Measurements from ENCODE around the gene SP9. TPM values are rescaled to one million over a fixed set of nuclear protein-coding genes. Genes with fewer than 3 reads are reported as not detected.
"Not testable (repeated sequence)": the region's sequence is repeated elsewhere in the genome, so short reads cannot be mapped to it uniquely, and the experiment has no call there.

SP9 gene
- total RNA-seq, 1 donor from 2014 or later, result not detected

- H3K27me3 Mint-ChIP-seq, result peaks cover 3% of the 10 kb centered on the region
- no peak overlapping the region for H3K27ac Mint-ChIP-seq
- H3K4me1 Mint-ChIP-seq (ENCODE audit: low read depth), result no peaks in the 10 kb centered on the region
- no peak for DNase-seq (ENCODE audit: low spot score, unreplicated experiment)
- H3K4me3 Mint-ChIP-seq (ENCODE audit: low read depth), result no peak overlapping the region
- H3K9me3 Mint-ChIP-seq (ENCODE audit: low read depth), result no peaks in the 10 kb centered on the region
- H3K36me3 Mint-ChIP-seq (ENCODE audit: insufficient read depth), result peaks cover 9% of the 10 kb centered on the region
- TF ChIP-seq CTCF (IDR thresholded peaks at IDR 0.05; ENCODE audit: unreplicated experiment), result no peak
These were observed 18.2 kb downstream of the SP9 start for GRCh38 chr2:174353004-174353403.

DNA sequence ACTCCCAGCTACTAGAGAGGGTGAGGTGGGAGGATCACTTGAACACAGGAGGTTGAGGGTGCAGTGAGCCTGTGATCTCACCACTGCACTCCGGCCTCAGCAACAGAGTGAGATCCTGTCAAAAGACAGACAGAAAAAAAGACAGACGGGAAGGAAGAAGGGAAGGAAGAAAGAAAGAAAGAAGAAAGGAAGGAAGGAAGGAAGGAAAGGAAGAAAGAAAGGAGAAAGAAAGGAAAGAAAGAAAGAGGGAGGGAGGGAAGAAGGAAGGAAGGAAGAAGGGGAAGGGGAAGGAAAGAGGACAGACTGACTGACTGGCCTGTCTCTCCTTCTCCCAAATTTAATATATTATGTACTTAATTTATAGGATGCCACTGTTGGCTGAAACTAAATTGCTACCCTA is 21.6 kb downstream of the SP9 start:
- Mint-ChIP-seq H3K36me3 (ENCODE audit: insufficient read depth) (peaks cover 15% of the 10 kb centered on the region), H3K27ac (peak overlapping the region; percentile 71), H3K9me3 (ENCODE audit: low read depth) (no peaks in the 10 kb centered on the region)

GRCh38 chr2:174359663-174360062 is 24.9 kb downstream of the SP9 start:
- not testable (repeated sequence) for DNase-seq (ENCODE audit: low spot score, unreplicated experiment); H3K27me3 Mint-ChIP-seq; H3K27ac Mint-ChIP-seq; H3K4me1 Mint-ChIP-seq (ENCODE audit: low read depth); H3K4me3 Mint-ChIP-seq (ENCODE audit: low read depth)
- H3K36me3 Mint-ChIP-seq (ENCODE audit: insufficient read depth), result peaks cover 33% of the 10 kb centered on the region
- peaks cover 15% of the 10 kb centered on the region for H3K9me3 Mint-ChIP-seq (ENCODE audit: low read depth)

More for the DNA sequence above, 21.6 kb downstream of the SP9 start:
- H3K27me3 Mint-ChIP-seq, result no peaks in the 10 kb centered on the region
- no peak for TF ChIP-seq CTCF (IDR thresholded peaks at IDR 0.05; ENCODE audit: unreplicated experiment)
- DNase-seq (ENCODE audit: low spot score, unreplicated experiment), result no peak
- H3K4me3 Mint-ChIP-seq (ENCODE audit: low read depth), result no peak overlapping the region
- H3K4me1 Mint-ChIP-seq (ENCODE audit: low read depth), result no peaks in the 10 kb centered on the region

DNA sequence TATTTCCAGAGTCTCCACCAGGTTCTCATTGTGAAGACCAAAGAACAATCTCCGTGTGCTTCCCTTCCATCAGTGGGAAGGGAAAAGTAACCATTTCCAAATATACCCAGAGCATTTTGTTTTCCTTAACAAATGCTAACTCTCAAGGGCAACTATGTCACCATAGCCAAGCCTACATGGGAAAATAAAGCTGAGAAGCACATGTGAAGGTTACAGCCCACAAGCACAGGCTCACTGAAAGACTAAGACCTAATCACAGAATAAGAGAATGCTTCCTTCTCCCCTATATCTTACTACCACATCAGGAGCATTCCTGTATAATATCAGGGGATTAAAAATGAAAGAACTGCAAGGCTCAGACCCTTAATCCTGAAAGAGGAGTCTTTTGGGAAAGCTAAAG is 28.2 kb downstream of the SP9 start:
- H3K4me1 Mint-ChIP-seq (ENCODE audit: low read depth), result no peaks in the 10 kb centered on the region
- H3K9me3 Mint-ChIP-seq (ENCODE audit: low read depth), result peaks cover 35% of the 10 kb centered on the region
- no peaks in the 10 kb centered on the region for H3K27me3 Mint-ChIP-seq
- no peak for TF ChIP-seq CTCF (IDR thresholded peaks at IDR 0.05; ENCODE audit: unreplicated experiment)
- H3K4me3 Mint-ChIP-seq (ENCODE audit: low read depth), result no peak overlapping the region
- DNase-seq (ENCODE audit: low spot score, unreplicated experiment), result no peak
- H3K27ac Mint-ChIP-seq, result no peak overlapping the region
- H3K36me3 Mint-ChIP-seq (ENCODE audit: insufficient read depth), result peaks cover 59% of the 10 kb centered on the region

DNA sequence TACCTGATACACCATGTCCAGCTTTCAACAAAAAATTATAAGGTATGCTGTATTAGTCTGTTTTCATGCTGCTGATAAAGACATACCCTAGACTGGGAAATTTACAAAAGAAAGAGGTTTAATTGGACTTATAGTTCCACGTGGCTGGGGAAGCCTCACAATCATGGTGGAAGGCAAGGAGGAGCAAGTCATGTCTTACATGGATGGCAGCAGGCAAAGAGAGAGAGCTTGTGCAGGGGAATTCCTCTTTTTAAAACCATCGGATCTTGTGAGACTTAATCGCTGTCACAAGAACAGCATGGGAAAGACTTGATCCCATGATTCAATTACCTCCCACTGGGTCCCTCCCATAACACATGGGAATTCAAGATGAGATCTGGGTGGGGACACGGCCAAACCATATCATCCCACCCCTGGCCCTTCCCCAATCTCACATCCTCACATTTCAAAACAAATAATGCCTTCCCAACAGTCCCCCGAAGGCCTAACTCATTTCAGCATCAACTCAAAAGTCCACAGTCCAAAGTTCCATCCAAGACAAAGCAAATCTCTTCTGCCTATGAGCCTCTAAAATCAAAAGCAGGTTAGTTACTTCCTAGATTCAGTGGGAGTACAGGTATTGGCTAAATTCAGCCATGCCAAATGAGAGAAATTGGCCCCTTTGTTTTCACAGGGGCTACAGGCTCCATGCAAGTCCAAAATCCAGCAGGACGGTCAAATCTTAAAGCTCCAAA is 28.9 kb downstream of the SP9 start:
- H3K4me3 Mint-ChIP-seq (ENCODE audit: low read depth); H3K4me1 Mint-ChIP-seq (ENCODE audit: low read depth); H3K27ac Mint-ChIP-seq; DNase-seq (ENCODE audit: low spot score, unreplicated experiment); H3K27me3 Mint-ChIP-seq: not testable (repeated sequence)
- Mint-ChIP-seq H3K9me3 (ENCODE audit: low read depth) (peaks cover 35% of the 10 kb centered on the region), H3K36me3 (ENCODE audit: insufficient read depth) (peaks cover 62% of the 10 kb centered on the region)

DNA sequence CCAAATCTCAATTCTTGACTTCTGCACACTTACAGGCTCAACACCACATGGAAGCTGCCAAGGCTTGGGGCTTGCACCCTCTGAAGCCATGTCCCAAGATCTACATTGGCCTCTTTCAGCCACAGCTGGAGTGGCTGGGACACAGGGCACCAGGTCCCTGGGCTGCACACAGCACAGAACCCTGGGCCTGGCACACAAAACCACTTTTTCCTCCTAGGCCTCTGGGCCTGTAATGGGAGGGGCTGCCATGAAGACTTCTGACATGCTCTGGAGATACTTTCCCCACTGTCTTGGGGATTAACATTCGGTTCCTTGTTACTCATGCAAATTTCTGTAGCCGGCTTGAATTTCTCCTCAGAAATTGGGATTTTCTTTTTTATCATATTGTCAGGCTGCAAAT is 29.9 kb downstream of the SP9 start:
- no peak overlapping the region for H3K4me3 Mint-ChIP-seq (ENCODE audit: low read depth)
- no peaks in the 10 kb centered on the region for H3K4me1 Mint-ChIP-seq (ENCODE audit: low read depth)
- no peak overlapping the region for H3K27ac Mint-ChIP-seq
- H3K27me3 Mint-ChIP-seq, result no peaks in the 10 kb centered on the region
- TF ChIP-seq CTCF (IDR thresholded peaks at IDR 0.05; ENCODE audit: unreplicated experiment), result no peak
- DNase-seq (ENCODE audit: low spot score, unreplicated experiment), result no peak
- H3K36me3 Mint-ChIP-seq (ENCODE audit: insufficient read depth), result peaks cover 62% of the 10 kb centered on the region
- H3K9me3 Mint-ChIP-seq (ENCODE audit: low read depth), result peaks cover 35% of the 10 kb centered on the region

Data from progenitor cell of endocrine pancreas (in vitro differentiated cells).